Measurements from ENCODE around the gene ATR. TPM values are rescaled to one million over a fixed set of nuclear protein-coding genes. Genes with fewer than 3 reads are reported as not detected.

The ATR gene
- polyA plus RNA-seq, 3 donors = 6.3 to 16.4 (median 6.6) TPM

DNA sequence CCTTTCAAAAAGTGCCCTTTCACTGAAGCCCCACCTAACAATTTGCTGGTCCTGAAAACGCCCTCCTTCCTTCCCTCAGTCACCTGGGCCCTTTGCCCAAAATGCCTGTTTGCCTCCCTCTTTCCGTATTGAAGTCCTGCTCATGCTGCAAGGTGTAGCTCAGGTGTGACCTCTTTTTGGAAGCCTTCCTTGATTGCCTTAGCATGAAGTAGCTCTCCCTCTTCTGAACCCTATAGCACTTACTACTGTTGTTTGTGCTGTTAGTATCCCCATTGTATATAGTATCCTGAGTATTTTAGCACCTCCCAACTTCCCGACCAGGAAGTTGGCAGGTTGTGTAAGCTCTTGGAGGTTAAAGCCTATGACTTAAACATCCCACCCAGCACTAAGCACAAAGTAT lies 19.4 kb upstream of the ATR start:
- peak overlapping the region in 1 of 7 donors; percentile 62 for H3K27ac Mint-ChIP-seq
- no peak overlapping the region for H2AFZ ChIP-seq (ENCODE audit: insufficient read depth, low read depth, low read length, poor library complexity, severe bottlenecking)

DNA sequence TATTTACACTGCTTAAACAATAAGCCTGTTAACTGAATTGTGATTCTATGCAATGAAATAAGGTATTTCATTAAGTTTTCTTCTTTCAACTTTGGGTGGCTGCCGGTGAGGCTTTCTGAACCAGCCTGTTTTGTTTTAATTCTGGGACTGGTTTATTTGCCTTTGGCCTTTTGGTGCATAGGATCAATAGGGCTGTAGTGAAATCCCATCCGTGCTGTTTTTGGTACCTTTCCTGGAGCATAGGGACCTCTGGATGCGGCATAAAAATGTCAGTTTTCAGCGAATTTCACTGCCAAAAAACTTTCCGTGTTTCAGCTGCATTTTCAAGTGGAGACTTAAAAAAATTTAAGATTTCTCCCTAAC lies 18.2 kb upstream of the ATR start:
- no peaks in the 10 kb centered on the region for H3K9me3 ChIP-seq (replicated peaks in 1 of 2; ENCODE audit: control insufficient read depth in 1 of 2, insufficient read depth in 1 of 2, low read length in 2 of 2)
- Mint-ChIP-seq H3K9me3 (peaks cover 0 to 3% (median 1%) of the 10 kb centered on the region in 7 donors), H3K36me3 (no peaks in the 10 kb centered on the region), H3K27ac (peak overlapping the region in 1 of 7 donors; percentile 94), H3K4me1 (peaks cover 17% of the 10 kb centered on the region), H3K4me3 (peak overlapping the region; percentile 99 to 100), H3K27me3 (ENCODE audit: low read depth in 3 of 3) (peaks cover 5 to 7% (median 6%) of the 10 kb centered on the region in 3 donors)
- H3K36me3 ChIP-seq (replicated peaks in 1 of 2; ENCODE audit: control insufficient read depth in 1 of 2, insufficient read depth in 2 of 2, low read length in 2 of 2) = no peaks in the 10 kb centered on the region
- 24% methylated on average over 4 of the region's 5 CpGs for WGBS (ENCODE audit: insufficient coverage)
- peaks cover 0 to 4% of the 10 kb centered on the region in 2 donors for H3K27me3 ChIP-seq (ENCODE audit: control insufficient read depth in 2 of 2, insufficient read depth in 2 of 2, low read length in 2 of 2)
- peak overlapping the region; percentile 55 for H3K9ac ChIP-seq (ENCODE audit: insufficient read depth, low read length, poor library complexity, severe bottlenecking)
- TF ChIP-seq CTCF (IDR thresholded peaks at IDR 0.05) = no peak
- H3K4me2 ChIP-seq (replicated peaks; ENCODE audit: extremely low read depth, low read length, poor library complexity, severe bottlenecking) = peak overlapping the region; percentile 99
- H3K4me1 ChIP-seq (ENCODE audit: control insufficient read depth in 1 of 2, insufficient read depth in 2 of 2, low read length in 2 of 2) = peaks cover 14 to 16% of the 10 kb centered on the region in 2 donors
- intact Hi-C loops (cut with micrococcal nuclease) = loop anchor here in 1 of 2 donors (5.0 kb wide), 1 partner anchor 396 kb away; no protein-coding TSS in a partner anchor
- no peaks in the 10 kb centered on the region for H4K20me1 ChIP-seq (ENCODE audit: insufficient read depth, low read length)
- peak overlapping the region; percentile 99 for H2AFZ ChIP-seq (ENCODE audit: insufficient read depth, low read depth, low read length, poor library complexity, severe bottlenecking)
- H3K27ac ChIP-seq (ENCODE audit: low read depth in 1 of 2, low read length in 2 of 2) = no peak overlapping the region
- DNase-seq = no peak
- H3K4me3 ChIP-seq (replicated peaks in 1 of 3; ENCODE audit: low read depth in 2 of 3, low read length in 3 of 3) = peak overlapping the region; percentile 62 to 86 (median 70)
- no peaks in the 10 kb centered on the region for H3K79me2 ChIP-seq (ENCODE audit: insufficient read depth, low read length)

More for the DNA sequence above, 19.4 kb upstream of the ATR start:
- Mint-ChIP-seq H3K4me3 (no peak overlapping the region), H3K27me3 (ENCODE audit: low read depth in 3 of 3) (peaks cover 5 to 7% (median 6%) of the 10 kb centered on the region in 3 donors), H3K4me1 (peaks cover 17% of the 10 kb centered on the region), H3K36me3 (no peaks in the 10 kb centered on the region), H3K9me3 (peaks cover 0 to 3% (median 1%) of the 10 kb centered on the region in 7 donors)
- Histone ChIP-seq H3K79me2 (ENCODE audit: insufficient read depth, low read length) (no peaks in the 10 kb centered on the region), H3K4me1 (ENCODE audit: control insufficient read depth in 1 of 2, insufficient read depth in 2 of 2, low read length in 2 of 2) (peaks cover 14 to 16% of the 10 kb centered on the region in 2 donors), H3K9ac (ENCODE audit: insufficient read depth, low read length, poor library complexity, severe bottlenecking) (no peak overlapping the region), H3K4me3 (replicated peaks in 1 of 3; ENCODE audit: low read depth in 2 of 3, low read length in 3 of 3) (no peak overlapping the region), H3K36me3 (replicated peaks in 1 of 2; ENCODE audit: control insufficient read depth in 1 of 2, insufficient read depth in 2 of 2, low read length in 2 of 2) (no peaks in the 10 kb centered on the region), H3K27ac (ENCODE audit: low read depth in 1 of 2, low read length in 2 of 2) (no peak overlapping the region), H3K4me2 (replicated peaks; ENCODE audit: extremely low read depth, low read length, poor library complexity, severe bottlenecking) (no peak overlapping the region), H3K9me3 (replicated peaks in 1 of 2; ENCODE audit: control insufficient read depth in 1 of 2, insufficient read depth in 1 of 2, low read length in 2 of 2) (no peaks in the 10 kb centered on the region), H4K20me1 (ENCODE audit: insufficient read depth, low read length) (no peaks in the 10 kb centered on the region), H3K27me3 (ENCODE audit: control insufficient read depth in 2 of 2, insufficient read depth in 2 of 2, low read length in 2 of 2) (peaks cover 0 to 4% of the 10 kb centered on the region in 2 donors)
- 67% methylated on average over 1 of the region's 3 CpGs for WGBS (ENCODE audit: insufficient coverage)
- no peak for TF ChIP-seq CTCF (IDR thresholded peaks at IDR 0.05)
- no peak for DNase-seq
- intact Hi-C loops (cut with micrococcal nuclease) = loop anchor here in 1 of 2 donors (5.0 kb wide), 1 partner anchor 394 kb away; no protein-coding TSS in a partner anchor

Measured in CD14-positive monocyte (primary cell).